ENCODE results near the gene RBM33.

DNA sequence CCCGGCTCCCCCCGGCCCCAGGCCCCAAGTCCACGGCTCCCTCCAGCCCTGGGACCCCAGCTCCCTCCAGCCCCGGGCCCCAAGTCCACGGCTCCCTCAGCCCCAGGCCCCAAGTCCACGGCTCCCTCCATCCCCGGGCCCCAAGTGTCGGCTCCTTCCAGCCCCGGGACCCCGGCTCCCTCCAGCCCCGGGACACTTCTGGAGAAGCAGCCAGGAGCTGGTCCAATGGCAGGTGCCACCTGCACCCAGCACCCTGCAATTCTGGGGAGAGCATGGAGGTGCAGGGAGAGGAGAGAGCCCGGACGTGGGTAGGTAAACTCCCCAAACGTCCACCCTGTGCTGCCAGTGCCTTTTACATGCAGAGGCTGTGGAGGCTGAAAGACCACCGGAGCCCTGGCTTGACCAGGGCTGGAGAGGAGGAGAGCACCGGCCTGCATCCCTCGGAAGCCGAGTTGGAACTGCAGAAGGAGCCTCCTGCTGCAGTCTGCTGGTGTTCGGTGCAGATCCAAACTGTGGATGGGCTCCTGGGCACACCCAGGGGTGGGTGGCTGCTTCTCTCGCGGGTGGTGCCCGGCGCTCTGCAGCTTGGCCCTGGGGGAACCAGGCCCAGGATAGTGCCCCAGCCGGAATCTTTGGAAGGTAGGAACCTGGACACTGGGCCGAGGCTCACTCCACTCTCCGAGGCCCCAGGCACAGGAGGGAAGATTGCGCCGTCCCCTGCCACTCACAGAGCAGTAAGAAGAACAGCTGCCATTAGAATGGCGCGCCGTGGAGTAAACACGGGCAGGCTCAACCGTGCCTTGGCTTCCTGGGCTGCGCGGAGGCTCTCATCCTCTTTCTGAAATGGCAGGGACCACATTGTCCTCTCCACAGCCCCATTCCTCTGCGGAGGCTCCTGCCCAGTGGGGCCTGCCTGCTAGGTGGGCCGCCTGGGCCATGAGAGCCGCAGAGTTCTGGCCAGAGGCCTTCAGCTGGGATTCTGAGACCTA is 153.1 kb downstream of the RBM33 start:
- TF ChIP-seq MXI1 (IDR thresholded peaks at IDR 0.05; ENCODE audit: borderline replicate concordance, low read depth, low read length) (no peak), RFX5 (IDR thresholded peaks at IDR 0.05; ENCODE audit: low read depth, low read length) (no peak), MATR3 (CRISPR knock-in tag; IDR thresholded peaks at IDR 0.05) (no peak), CTCF (CRISPR knock-in tag; IDR thresholded peaks at IDR 0.05) (no peak), ZHX1 (CRISPR knock-in tag; IDR thresholded peaks at IDR 0.05; ENCODE audit: low read depth) (no peak), ZSCAN21 (CRISPR knock-in tag; IDR thresholded peaks at IDR 0.05; ENCODE audit: borderline replicate concordance) (no peak), CHD2 (IDR thresholded peaks at IDR 0.05; ENCODE audit: low read depth, low read length) (no peak)
- TF ChIP-seq, protein P1, sequence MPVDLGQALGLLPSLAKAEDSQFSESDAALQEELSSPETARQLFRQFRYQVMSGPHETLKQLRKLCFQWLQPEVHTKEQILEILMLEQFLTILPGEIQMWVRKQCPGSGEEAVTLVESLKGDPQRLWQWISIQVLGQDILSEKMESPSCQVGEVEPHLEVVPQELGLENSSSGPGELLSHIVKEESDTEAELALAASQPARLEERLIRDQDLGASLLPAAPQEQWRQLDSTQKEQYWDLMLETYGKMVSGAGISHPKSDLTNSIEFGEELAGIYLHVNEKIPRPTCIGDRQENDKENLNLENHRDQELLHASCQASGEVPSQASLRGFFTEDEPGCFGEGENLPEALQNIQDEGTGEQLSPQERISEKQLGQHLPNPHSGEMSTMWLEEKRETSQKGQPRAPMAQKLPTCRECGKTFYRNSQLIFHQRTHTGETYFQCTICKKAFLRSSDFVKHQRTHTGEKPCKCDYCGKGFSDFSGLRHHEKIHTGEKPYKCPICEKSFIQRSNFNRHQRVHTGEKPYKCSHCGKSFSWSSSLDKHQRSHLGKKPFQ (CRISPR knock-in tag; IDR thresholded peaks at IDR 0.05; ENCODE audit: insufficient replicate concordance) = no peak
- TF ChIP-seq, protein P2, sequence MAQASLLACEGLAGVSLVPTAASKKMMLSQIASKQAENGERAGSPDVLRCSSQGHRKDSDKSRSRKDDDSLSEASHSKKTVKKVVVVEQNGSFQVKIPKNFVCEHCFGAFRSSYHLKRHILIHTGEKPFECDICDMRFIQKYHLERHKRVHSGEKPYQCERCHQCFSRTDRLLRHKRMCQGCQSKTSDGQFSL (CRISPR knock-in tag; IDR thresholded peaks at IDR 0.05) = no peak
